DND-41 (cell line): ENCODE data around the gene VGLL1.

Experiments used
- EZH2 ChIP-seq: IDR thresholded peaks from 3 replicates; pipeline ENCODE4 v1.6.1; 2012; ENCODE audit warnings: borderline replicate concordance, low read depth, mild to moderate bottlenecking, moderate library complexity, low read length, inconsistent platforms; ENCODE audit not compliant: severe bottlenecking
- TF ChIP-seq, protein P1 (sequence below): IDR thresholded peaks from 2 replicates; pipeline ENCODE4 v1.5.1; 2012; ENCODE audit warnings: borderline replicate concordance, low read length, moderate library complexity, mild to moderate bottlenecking; ENCODE audit not compliant: poor library complexity, severe bottlenecking; ENCODE audit errors: extremely low read depth

DNA sequence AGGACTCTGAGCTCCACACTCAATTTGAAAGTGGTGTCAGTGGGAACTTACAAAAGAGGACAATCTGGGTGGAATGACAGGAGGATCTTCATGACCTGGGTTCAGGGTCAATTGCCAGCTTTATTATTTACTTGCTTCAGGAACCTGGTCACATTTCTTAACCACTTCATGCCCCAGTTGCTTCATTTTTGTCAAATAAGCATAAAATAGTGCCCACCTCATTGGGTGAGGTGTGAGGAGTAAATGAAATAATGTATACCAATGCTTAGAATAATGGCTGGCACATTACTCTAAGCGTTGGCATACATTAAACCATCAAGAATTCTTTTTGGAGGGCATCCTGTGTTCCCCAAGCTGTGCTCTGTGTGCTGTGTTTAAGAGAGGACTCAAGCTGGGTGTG lies 19.4 kb downstream of the VGLL1 start:
- TF ChIP-seq EZH2, result no peak
- TF ChIP-seq, protein P1, sequence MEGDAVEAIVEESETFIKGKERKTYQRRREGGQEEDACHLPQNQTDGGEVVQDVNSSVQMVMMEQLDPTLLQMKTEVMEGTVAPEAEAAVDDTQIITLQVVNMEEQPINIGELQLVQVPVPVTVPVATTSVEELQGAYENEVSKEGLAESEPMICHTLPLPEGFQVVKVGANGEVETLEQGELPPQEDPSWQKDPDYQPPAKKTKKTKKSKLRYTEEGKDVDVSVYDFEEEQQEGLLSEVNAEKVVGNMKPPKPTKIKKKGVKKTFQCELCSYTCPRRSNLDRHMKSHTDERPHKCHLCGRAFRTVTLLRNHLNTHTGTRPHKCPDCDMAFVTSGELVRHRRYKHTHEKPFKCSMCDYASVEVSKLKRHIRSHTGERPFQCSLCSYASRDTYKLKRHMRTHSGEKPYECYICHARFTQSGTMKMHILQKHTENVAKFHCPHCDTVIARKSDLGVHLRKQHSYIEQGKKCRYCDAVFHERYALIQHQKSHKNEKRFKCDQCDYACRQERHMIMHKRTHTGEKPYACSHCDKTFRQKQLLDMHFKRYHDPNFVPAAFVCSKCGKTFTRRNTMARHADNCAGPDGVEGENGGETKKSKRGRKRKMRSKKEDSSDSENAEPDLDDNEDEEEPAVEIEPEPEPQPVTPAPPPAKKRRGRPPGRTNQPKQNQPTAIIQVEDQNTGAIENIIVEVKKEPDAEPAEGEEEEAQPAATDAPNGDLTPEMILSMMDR, result no peak
